Activated CD4-positive, alpha-beta T cell treated with anti-CD3 and anti-CD28 coated beads for 36 hours (primary cell): ENCODE data around the gene PLA2G7. TPM values are rescaled to one million over a fixed set of nuclear protein-coding genes. Genes with fewer than 3 reads are reported as not detected.
"Not testable (repeated sequence)": the region's sequence is repeated elsewhere in the genome, so short reads cannot be mapped to it uniquely, and the experiment has no call there.

Experiments
- ATAC-seq: fragments of 200-7000 bp; cut with Tn5 transposase; one replicate; pipeline ENCODE4 v1.10.0; 2021; ENCODE audit warnings: mild to moderate bottlenecking, moderate library complexity
- CTCF ChIA-PET: fragments of 350-600 bp; sonication (Branson Sonifier 250); formaldehyde crosslinking; loops from one replicate; lab custom pipeline; 2021; ENCODE audit warnings: antibody characterized with exemption; lab: Charles Lee
- POLR2A ChIA-PET: fragments of 350-600 bp; sonication (Branson Sonifier 250); formaldehyde crosslinking; loops from one replicate; lab custom pipeline; 2021; ENCODE audit warnings: antibody characterized with exemption, inconsistent platforms; lab: Charles Lee
- DNase-seq: peaks from one replicate; pipeline ENCODE4 v3.0.0-alpha.2; 2020
- H3K27ac Mint-ChIP-seq: one replicate; pipeline ENCODE4 v1.8.0; 2021; ENCODE audit warnings: mixed read lengths
- H3K27me3 Mint-ChIP-seq: one replicate; pipeline ENCODE4 v1.8.0; 2021; ENCODE audit warnings: mixed read lengths
- H3K36me3 Mint-ChIP-seq: one replicate; pipeline ENCODE4 v1.8.0; 2021; ENCODE audit warnings: low read depth, mixed read lengths
- H3K4me1 Mint-ChIP-seq: one replicate; pipeline ENCODE4 v1.8.0; 2021; ENCODE audit warnings: mixed read lengths
- H3K4me3 Mint-ChIP-seq: one replicate; pipeline ENCODE4 v1.8.0; 2021; ENCODE audit warnings: mild to moderate bottlenecking, moderate library complexity, mixed read lengths
- H3K9me3 Mint-ChIP-seq: one replicate; pipeline ENCODE4 v1.8.0; 2021; ENCODE audit warnings: low read depth, mixed read lengths
- intact Hi-C, 2 experiments: fragments of 100-400 bp; cut with DNase I in 1 of 2; cut with micrococcal nuclease in 1 of 2; formaldehyde crosslinking; loops; one replicate each; pipeline versions ENCODE4 v1.14.2 to v1.15.1; 2022 to 2024; cut with DNase I, micrococcal nuclease
- total RNA-seq, 2 experiments: library from RNA; stranded (reverse); gene quantifications; one replicate each; pipeline ENCODE4 v1.2.3, GENCODE V29; 2021

The PLA2G7 gene
- total RNA-seq, 2 experiments from 2014 or later = not detected

GRCh38 chr6:46744159-46744725, 9.1 kb upstream of the PLA2G7 start:
- peaks cover 11% of the 10 kb centered on the region for H3K27me3 Mint-ChIP-seq
- H3K9me3 Mint-ChIP-seq, H3K27ac Mint-ChIP-seq: not testable (repeated sequence)

GRCh38 chr6:46743425-46744158, 8.4 kb upstream of the PLA2G7 start:
- POLR2A ChIA-PET = no interaction called here

More at GRCh38 chr6:46744159-46744725, 9.1 kb upstream of the PLA2G7 start:
- H3K4me3 Mint-ChIP-seq, ATAC-seq, POLR2A ChIA-PET, intact Hi-C loops, CTCF ChIA-PET, DNase-seq, H3K4me1 Mint-ChIP-seq, H3K36me3 Mint-ChIP-seq: not testable (repeated sequence)

GRCh38 chr6:46741910-46742309, 6.7 kb upstream of the PLA2G7 start:
- no peak for ATAC-seq
- no peak for DNase-seq
- Mint-ChIP-seq H3K4me3 (no peak overlapping the region), H3K4me1 (no peaks in the 10 kb centered on the region), H3K27ac (no peak overlapping the region), H3K27me3 (peaks cover 15% of the 10 kb centered on the region), H3K9me3 (no peaks in the 10 kb centered on the region), H3K36me3 (no peaks in the 10 kb centered on the region)
- ChIA-PET CTCF (no interaction called here), POLR2A (no interaction called here)
- intact Hi-C loops = no loop called here

More at GRCh38 chr6:46743425-46744158, 8.4 kb upstream of the PLA2G7 start:
- Mint-ChIP-seq H3K27me3 (peaks cover 11% of the 10 kb centered on the region), H3K27ac (no peak overlapping the region), H3K36me3 (no peaks in the 10 kb centered on the region), H3K4me1 (no peaks in the 10 kb centered on the region), H3K9me3 (no peaks in the 10 kb centered on the region), H3K4me3 (no peak overlapping the region)
- CTCF ChIA-PET = no interaction called here
- DNase-seq = no peak
- intact Hi-C loops = no loop called here
- ATAC-seq = no peak

DNA sequence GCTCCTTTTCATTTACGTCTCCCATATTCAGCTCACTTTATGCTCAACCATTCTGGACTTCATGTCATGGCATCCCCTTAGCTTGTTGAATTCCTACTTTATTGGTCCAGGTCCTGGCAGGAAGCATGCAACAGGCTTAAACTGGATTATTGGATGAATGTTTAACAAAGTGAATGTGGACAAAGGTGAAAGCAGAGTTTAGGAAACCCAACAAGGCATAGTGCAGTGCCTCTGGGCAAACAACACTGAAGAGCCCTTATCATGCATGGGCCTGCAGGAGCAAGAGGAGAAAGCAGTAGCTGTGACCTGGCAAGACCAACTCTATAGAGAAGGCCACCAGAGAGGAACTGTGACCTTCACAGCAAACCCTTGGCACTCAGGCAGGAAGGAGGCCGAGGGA, 6.3 kb upstream of the PLA2G7 start:
- Mint-ChIP-seq H3K4me3 (no peak overlapping the region), H3K27ac (no peak overlapping the region), H3K27me3 (peaks cover 17% of the 10 kb centered on the region), H3K36me3 (no peaks in the 10 kb centered on the region), H3K9me3 (no peaks in the 10 kb centered on the region), H3K4me1 (no peaks in the 10 kb centered on the region)
- DNase-seq = no peak
- ChIA-PET CTCF (no interaction called here), POLR2A (no interaction called here)
- intact Hi-C loops = no loop called here
- no peak for ATAC-seq

GRCh38 chr6:46736906-46737305, 1.7 kb upstream of the PLA2G7 start:
- H3K27me3 Mint-ChIP-seq = peaks cover 41% of the 10 kb centered on the region
- ATAC-seq = no peak
- intact Hi-C loops = no loop called here
- no peak overlapping the region for H3K4me3 Mint-ChIP-seq
- no peaks in the 10 kb centered on the region for H3K36me3 Mint-ChIP-seq
- no peak overlapping the region for H3K27ac Mint-ChIP-seq
- no peaks in the 10 kb centered on the region for H3K9me3 Mint-ChIP-seq
- H3K4me1 Mint-ChIP-seq = peaks cover 3% of the 10 kb centered on the region
- DNase-seq = no peak
- ChIA-PET POLR2A (no interaction called here), CTCF (interaction anchor here (0.6 kb wide), 1 partner anchor 12 kb away, joined by 3 read pairs; no protein-coding TSS in a partner anchor)

- peaks cover 47% of the 10 kb centered on the region for H3K27me3 Mint-ChIP-seq
- CTCF ChIA-PET = interaction anchor here (0.7 kb wide), 1 partner anchor 270 kb away, joined by 3 read pairs; no protein-coding TSS in a partner anchor
- H3K9me3 Mint-ChIP-seq = no peaks in the 10 kb centered on the region
These were observed 501 bp upstream of the PLA2G7 start for GRCh38 chr6:46735720-46736031.

DNA sequence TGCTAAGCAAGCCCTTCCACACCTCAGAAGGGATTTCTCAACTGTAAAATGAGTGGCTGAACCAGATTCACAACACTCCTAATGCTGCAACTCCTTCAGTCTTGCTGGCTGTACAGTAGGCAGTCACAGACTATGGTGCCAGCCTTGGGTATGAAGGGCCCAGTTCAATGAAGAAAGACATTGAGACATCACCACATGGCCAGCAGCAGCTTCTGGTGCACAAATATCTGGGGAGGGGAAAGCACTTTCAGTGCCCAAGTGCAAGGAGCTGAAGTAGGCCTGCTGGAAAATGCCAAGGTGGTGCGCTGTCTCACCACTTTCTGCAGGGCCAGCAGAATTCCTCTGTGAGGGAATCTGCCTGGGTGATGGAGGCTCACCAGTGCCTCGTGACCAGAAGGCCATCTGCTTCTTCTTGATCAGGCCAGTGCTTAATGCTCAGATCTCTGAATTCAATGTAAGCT, 1.8 kb downstream of the PLA2G7 start:
- Mint-ChIP-seq H3K4me1 (peaks cover 3% of the 10 kb centered on the region), H3K27ac (no peak overlapping the region), H3K4me3 (no peak overlapping the region), H3K27me3 (peaks cover 57% of the 10 kb centered on the region), H3K9me3 (no peaks in the 10 kb centered on the region), H3K36me3 (no peaks in the 10 kb centered on the region)
- DNase-seq = no peak
- CTCF ChIA-PET = interaction anchor here (1.5 kb wide), 1 partner anchor 643 kb away, joined by 3 read pairs; no protein-coding TSS in a partner anchor
- ATAC-seq = no peak
- intact Hi-C loops = no loop called here
- POLR2A ChIA-PET = interaction anchor here (0.5 kb wide), 1 partner anchor 43 kb away, joined by 3 read pairs; no protein-coding TSS in a partner anchor

More at GRCh38 chr6:46735720-46736031, 501 bp upstream of the PLA2G7 start:
- no peaks in the 10 kb centered on the region for H3K36me3 Mint-ChIP-seq
- intact Hi-C loops = no loop called here
- no peak for DNase-seq
- no peak overlapping the region for H3K27ac Mint-ChIP-seq
- ATAC-seq = no peak
- peaks cover 3% of the 10 kb centered on the region for H3K4me1 Mint-ChIP-seq
- POLR2A ChIA-PET = no interaction called here
- H3K4me3 Mint-ChIP-seq = no peak overlapping the region

DNA sequence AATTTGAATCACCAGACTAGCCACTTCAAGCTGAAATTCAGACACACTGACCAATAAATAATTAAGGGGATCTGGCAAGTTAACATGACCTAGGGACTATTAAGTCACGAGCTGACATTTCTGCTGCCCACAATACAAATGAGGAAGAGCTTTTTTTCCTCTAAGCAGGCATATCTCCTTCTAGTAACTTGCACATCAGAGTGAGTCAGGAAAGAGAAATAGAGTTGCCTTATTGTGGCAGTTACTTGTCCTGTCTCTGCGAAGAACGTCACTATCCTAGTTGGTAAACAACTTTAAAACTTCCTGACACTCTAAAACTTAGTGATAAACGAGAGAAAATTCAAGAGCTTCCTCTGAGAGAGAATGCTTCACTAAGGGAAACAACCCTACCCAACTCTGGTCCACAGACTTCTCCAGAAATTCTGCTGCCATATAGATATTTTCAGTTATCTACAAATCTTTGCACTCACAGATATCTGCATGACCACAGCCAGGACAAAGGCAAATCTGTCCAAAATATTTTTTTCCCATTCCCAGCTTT, 4.2 kb downstream of the PLA2G7 start:
- CTCF ChIA-PET = no interaction called here

DNA sequence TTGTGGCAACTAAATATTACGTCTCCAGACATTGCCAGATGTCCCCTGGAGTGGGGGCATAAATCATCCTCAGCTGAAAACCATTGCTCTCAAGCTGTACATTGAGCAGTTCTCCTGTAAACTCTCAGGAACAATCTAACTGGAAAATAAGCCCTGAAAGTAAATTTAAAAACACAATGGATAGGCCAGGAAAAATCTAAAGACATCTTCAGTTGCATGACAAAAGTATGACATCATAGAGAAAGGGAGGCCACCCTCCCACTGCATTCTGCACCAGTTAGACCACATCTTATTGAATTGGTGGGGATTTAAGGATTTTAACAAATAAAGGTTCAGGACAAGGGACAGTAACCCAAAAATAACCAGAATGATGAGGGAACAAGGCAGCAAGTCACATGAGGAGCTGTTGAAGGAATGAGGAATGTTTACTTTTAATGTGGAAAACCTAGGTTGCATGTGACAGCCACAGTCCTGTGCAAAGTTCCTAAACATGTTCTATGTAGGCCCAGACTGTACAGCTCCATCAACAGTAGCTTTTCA, 5.3 kb downstream of the PLA2G7 start:
- H3K36me3 Mint-ChIP-seq = no peaks in the 10 kb centered on the region
- no peak overlapping the region for H3K4me3 Mint-ChIP-seq
- no peak overlapping the region for H3K27ac Mint-ChIP-seq
- peaks cover 55% of the 10 kb centered on the region for H3K27me3 Mint-ChIP-seq
- ChIA-PET CTCF (no interaction called here), POLR2A (no interaction called here)
- DNase-seq (no peak), ATAC-seq (no peak)
- intact Hi-C loops = loop anchor here in 1 of 2 experiments (2.0 kb wide), 1 partner anchor 51 kb away; no protein-coding TSS in a partner anchor
- H3K9me3 Mint-ChIP-seq = no peaks in the 10 kb centered on the region
- peaks cover 3% of the 10 kb centered on the region for H3K4me1 Mint-ChIP-seq

More for the DNA sequence above, 4.2 kb downstream of the PLA2G7 start:
- H3K4me3 Mint-ChIP-seq = no peak overlapping the region
- peaks cover 58% of the 10 kb centered on the region for H3K27me3 Mint-ChIP-seq
- H3K27ac Mint-ChIP-seq = no peak overlapping the region
- peaks cover 3% of the 10 kb centered on the region for H3K4me1 Mint-ChIP-seq
- POLR2A ChIA-PET = no interaction called here
- no peak for DNase-seq
- no peaks in the 10 kb centered on the region for H3K9me3 Mint-ChIP-seq
- no peaks in the 10 kb centered on the region for H3K36me3 Mint-ChIP-seq
- ATAC-seq = no peak
- intact Hi-C loops = no loop called here

GRCh38 chr6:46720401-46720800, 14.8 kb downstream of the PLA2G7 start:
- H3K9me3 Mint-ChIP-seq = no peaks in the 10 kb centered on the region
- CTCF ChIA-PET = no interaction called here
- H3K4me3 Mint-ChIP-seq = no peak overlapping the region
- POLR2A ChIA-PET = no interaction called here
- peaks cover 24% of the 10 kb centered on the region for H3K27me3 Mint-ChIP-seq
- DNase-seq = no peak
- no peaks in the 10 kb centered on the region for H3K36me3 Mint-ChIP-seq
- H3K4me1 Mint-ChIP-seq = no peaks in the 10 kb centered on the region
- H3K27ac Mint-ChIP-seq = no peak overlapping the region
- no peak for ATAC-seq
- intact Hi-C loops = no loop called here

GRCh38 chr6:46719099-46719498, 16.1 kb downstream of the PLA2G7 start:
- intact Hi-C loops = no loop called here
- CTCF ChIA-PET = interaction anchor here (0.7 kb wide), 1 partner anchor 629 kb away, joined by 4 read pairs; no protein-coding TSS in a partner anchor

More at GRCh38 chr6:46719099-46719498, 16.1 kb downstream of the PLA2G7 start:
- Mint-ChIP-seq H3K36me3 (no peaks in the 10 kb centered on the region), H3K9me3 (no peaks in the 10 kb centered on the region), H3K4me3 (no peak overlapping the region), H3K27ac (no peak overlapping the region), H3K27me3 (peaks cover 21% of the 10 kb centered on the region), H3K4me1 (no peaks in the 10 kb centered on the region)
- POLR2A ChIA-PET = no interaction called here
- ATAC-seq (peak; percentile 60), DNase-seq (no peak)
